Measurements from ENCODE around the gene FBXL19. TPM values are rescaled to one million over a fixed set of nuclear protein-coding genes. Genes with fewer than 3 reads are reported as not detected.
A peak's percentile ranks its signal among the peaks of the same experiment; 100 is the strongest.

FBXL19 gene
- total and polyA plus RNA-seq, 10 donors, result 4.3 to 24.7 (median 17.4) TPM

DNA sequence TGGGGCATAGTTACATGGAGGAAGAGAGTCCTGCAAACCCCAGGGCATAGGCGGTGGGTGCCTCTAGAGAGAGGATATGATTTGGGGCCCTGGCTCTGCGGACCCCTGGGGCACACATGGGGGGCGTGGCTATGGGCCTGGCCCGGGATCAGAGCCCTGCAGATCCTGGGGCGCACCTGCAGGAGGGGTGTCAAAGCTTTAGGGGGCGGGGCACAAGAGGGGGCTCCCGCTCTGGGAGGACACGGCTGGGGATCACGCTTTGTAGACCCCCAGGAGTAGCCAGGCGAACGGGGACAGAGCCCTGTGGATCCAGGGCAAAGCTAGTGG lies 30.0 kb upstream of the FBXL19 start:
- WGBS, 5 donors, result 0 to 4% (median 2%) methylated on average over 9 to 11 of the region's 11 CpGs
- H3K4me3 ChIP-seq, result peak overlapping the region; percentile 48 to 85 (median 64)
- no peaks in the 10 kb centered on the region for H3K9me3 ChIP-seq
- H3K4me1 ChIP-seq, result peaks cover 18 to 65% (median 46%) of the 10 kb centered on the region in 6 donors
- peak; percentile 88 for DNase-seq
- peak overlapping the region; percentile 81 to 95 (median 92) for H3K27ac ChIP-seq
- no peaks in the 10 kb centered on the region for H3K27me3 ChIP-seq (replicated peaks in 1 of 7)
- intact Hi-C loops (cut with DNase I; ENCODE audit: low total_unique reads), result no loop called here
- peaks cover 0 to 43% (median 22%) of the 10 kb centered on the region in 6 donors for H3K36me3 ChIP-seq
- TF ChIP-seq POLR2AphosphoS5 (IDR thresholded peaks at IDR 0.05) (no peak), POLR2A (IDR thresholded peaks at IDR 0.05) (no peak)
- TF ChIP-seq, protein P1, sequence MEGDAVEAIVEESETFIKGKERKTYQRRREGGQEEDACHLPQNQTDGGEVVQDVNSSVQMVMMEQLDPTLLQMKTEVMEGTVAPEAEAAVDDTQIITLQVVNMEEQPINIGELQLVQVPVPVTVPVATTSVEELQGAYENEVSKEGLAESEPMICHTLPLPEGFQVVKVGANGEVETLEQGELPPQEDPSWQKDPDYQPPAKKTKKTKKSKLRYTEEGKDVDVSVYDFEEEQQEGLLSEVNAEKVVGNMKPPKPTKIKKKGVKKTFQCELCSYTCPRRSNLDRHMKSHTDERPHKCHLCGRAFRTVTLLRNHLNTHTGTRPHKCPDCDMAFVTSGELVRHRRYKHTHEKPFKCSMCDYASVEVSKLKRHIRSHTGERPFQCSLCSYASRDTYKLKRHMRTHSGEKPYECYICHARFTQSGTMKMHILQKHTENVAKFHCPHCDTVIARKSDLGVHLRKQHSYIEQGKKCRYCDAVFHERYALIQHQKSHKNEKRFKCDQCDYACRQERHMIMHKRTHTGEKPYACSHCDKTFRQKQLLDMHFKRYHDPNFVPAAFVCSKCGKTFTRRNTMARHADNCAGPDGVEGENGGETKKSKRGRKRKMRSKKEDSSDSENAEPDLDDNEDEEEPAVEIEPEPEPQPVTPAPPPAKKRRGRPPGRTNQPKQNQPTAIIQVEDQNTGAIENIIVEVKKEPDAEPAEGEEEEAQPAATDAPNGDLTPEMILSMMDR (IDR thresholded peaks at IDR 0.05 in 8 of 11, conservative IDR thresholded peaks at IDR 0.05 in 3 of 11), result no peak

DNA sequence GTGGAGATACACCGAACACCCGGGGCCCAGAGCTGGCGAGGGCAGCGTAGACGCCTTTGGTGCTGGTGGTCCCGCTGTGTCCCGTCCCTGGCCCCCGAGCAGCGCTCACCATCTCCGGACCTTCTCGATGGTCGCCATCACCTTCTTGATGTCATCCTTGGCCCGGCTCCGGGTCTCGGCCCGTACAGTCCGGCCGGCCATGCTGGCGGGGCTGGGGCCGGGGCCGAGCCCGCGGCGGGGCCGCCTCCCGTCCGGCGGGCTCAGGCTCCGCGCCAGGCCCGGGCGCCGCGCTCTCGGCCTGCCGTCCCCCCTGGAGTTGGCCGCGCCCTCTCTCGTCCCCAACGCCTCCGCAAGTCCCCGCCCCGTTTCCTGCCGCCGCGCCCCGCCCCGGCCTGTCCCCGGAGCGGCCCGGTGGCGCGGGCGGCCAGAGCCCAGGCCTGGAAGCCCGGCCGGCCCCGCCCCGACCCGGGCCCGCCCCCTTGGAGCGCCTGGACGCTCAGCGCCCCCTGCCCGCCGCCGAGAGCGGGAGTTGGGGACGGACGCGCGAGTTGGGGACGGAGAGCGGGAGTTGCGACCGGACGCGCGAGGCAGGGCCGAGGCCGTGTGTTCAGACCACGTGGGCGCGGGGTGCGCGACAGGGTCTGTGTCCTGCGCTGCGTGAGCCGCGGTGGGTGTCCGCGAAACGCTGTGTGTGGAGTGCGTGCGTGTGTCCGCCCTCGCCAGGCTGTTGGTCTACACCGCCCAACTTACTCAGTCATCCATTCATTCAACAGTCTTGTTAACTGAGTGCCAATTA lies 29.4 kb upstream of the FBXL19 start, which contains the start of gene BCL7C:
TSS of gene BCL7C (minus strand) at position 334 of the 796 bp plus-strand sequence. CDS start at position 201, 133 bp downstream.
- peak within 1 kb of the TSS; percentile 48 to 85 (median 64) for H3K4me3 ChIP-seq
- H3K36me3 ChIP-seq, result peaks cover 0 to 38% (median 16%) of the 10 kb centered on the region in 6 donors
- DNase-seq, result peak; percentile 98
- TF ChIP-seq, protein P1 (IDR thresholded peaks at IDR 0.05 in 8 of 11, conservative IDR thresholded peaks at IDR 0.05 in 3 of 11), result peak in 10 of 11 experiments; percentile 5 to 66 (median 46)
- peak; percentile 67 to 86 (median 76) for TF ChIP-seq POLR2AphosphoS5 (IDR thresholded peaks at IDR 0.05)
- peak in 2 of 3 donors; percentile 26 to 32 for TF ChIP-seq POLR2A (IDR thresholded peaks at IDR 0.05)
- no peaks in the 10 kb centered on the region for H3K9me3 ChIP-seq
- intact Hi-C loops (cut with DNase I; ENCODE audit: low total_unique reads), result no loop called here
- peaks cover 18 to 61% (median 46%) of the 10 kb centered on the region in 6 donors for H3K4me1 ChIP-seq
- H3K27me3 ChIP-seq (replicated peaks in 1 of 7), result no peaks in the 10 kb centered on the region
- peak within 1 kb of the TSS; percentile 81 to 95 (median 92) for H3K27ac ChIP-seq
- 1 to 13% (median 1%) methylated on average over 5 to 97 of the region's 97 CpGs for WGBS, 5 donors

DNA sequence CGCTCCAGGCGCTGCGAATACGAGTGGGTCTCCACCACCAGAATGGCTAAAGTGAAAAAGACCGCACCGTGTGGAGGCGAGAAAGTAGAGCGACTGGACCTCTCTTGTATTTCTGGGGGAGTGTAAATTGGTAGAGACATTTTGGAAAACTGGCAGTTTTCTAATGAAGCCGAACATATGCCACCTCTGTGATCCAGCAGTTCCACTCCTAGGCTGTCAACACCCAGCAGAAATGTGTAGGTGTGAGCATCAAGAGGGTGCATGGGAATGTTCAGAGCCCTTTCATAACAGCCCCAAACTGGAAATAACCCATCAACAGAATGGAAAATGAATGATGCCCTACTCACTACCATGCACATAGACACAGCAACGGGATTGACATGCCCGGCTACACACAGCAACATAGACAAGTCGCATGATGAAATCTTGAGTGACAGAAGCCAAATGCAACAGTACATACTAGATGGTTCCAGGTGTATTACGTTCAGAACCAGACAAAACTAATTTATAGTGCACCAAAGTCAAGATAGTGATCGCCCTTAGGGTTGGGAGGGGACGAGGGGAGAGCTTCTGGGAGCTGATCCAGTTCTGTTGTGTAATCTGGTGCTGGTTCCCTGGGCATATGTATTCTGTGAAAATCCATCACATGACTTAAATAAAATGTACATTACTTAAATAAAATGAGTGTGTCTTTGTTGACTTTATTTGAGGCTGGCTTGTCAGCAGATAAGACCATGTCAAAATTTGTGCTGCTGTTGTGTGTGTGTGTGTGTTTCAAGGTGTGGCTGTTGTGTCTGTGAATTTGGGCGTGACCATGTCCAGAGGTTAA lies 28.6 kb upstream of the FBXL19 start:
- intact Hi-C loops (cut with DNase I; ENCODE audit: low total_unique reads), result no loop called here
- 56 to 66% (median 61%) methylated on average over 16 of the region's 16 CpGs for WGBS, 5 donors
- no peak for DNase-seq
- peak overlapping the region in 7 of 8 donors; percentile 13 to 85 (median 64) for H3K4me3 ChIP-seq
- H3K36me3 ChIP-seq, result peaks cover 0 to 30% (median 9%) of the 10 kb centered on the region in 6 donors
- H3K9me3 ChIP-seq, result no peaks in the 10 kb centered on the region
- peak overlapping the region; percentile 81 to 95 (median 92) for H3K27ac ChIP-seq
- no peak for TF ChIP-seq POLR2A (IDR thresholded peaks at IDR 0.05)
- TF ChIP-seq, protein P1 (IDR thresholded peaks at IDR 0.05 in 8 of 11, conservative IDR thresholded peaks at IDR 0.05 in 3 of 11), result no peak
- TF ChIP-seq POLR2AphosphoS5 (IDR thresholded peaks at IDR 0.05), result no peak
- H3K4me1 ChIP-seq, result peaks cover 18 to 60% (median 46%) of the 10 kb centered on the region in 6 donors
- no peaks in the 10 kb centered on the region for H3K27me3 ChIP-seq (replicated peaks in 1 of 7)
